PC-3 (cell line): ENCODE results near the gene ACBD6. TPM values are rescaled to one million over a fixed set of nuclear protein-coding genes. Genes with fewer than 3 reads are reported as not detected.

Experiments used
- ATAC-seq: fragments of 200-7000 bp; cut with Tn5 transposase; 2 replicates; pipeline ENCODE4 v1.9.1; 2020; ENCODE audit warnings: mild to moderate bottlenecking, moderate library complexity
- BruUV-seq: library from RNA; stranded (reverse); fragments of 400-500 nt; replicated peaks from 2 replicates; lab custom pipeline; 2021; lab: Mats Ljungman, UMichigan
- CTCF ChIA-PET: fragments of 300-600 bp; sonication (Branson Sonifier 250); formaldehyde crosslinking; loops from one replicate; lab custom pipeline; 2022; ENCODE audit warnings: antibody characterized with exemption; lab: Charles Lee
- POLR2A ChIA-PET: fragments of 300-600 bp; sonication (Branson Sonifier 250); formaldehyde crosslinking; loops from one replicate; lab custom pipeline; 2022; ENCODE audit warnings: antibody characterized with exemption; ENCODE audit not compliant: unreplicated experiment; lab: Charles Lee
- DNase-seq: peaks from one replicate; pipeline ENCODE4 v3.0.0-alpha.2; 2015
- H2AFZ ChIP-seq: fragments of 300-600 bp; sonication (generic); 2 replicates; pipeline ENCODE4 v1.6.0; 2016; ENCODE audit warnings: antibody characterized with exemption, low read length
- H3F3A ChIP-seq: fragments of 300-600 bp; sonication (generic); one replicate; pipeline ENCODE4 v1.6.0; 2017; ENCODE audit warnings: antibody characterized with exemption, low read length, control low read depth, mild to moderate bottlenecking; ENCODE audit not compliant: unreplicated experiment
- H3K27ac ChIP-seq: fragments of 300-600 bp; sonication (generic); 2 replicates; pipeline ENCODE4 v1.5.1; 2016; ENCODE audit warnings: mild to moderate bottlenecking, low read length
- H3K27me3 ChIP-seq: fragments of 300-600 bp; sonication (generic); 2 replicates; pipeline ENCODE4 v1.6.1; 2016; ENCODE audit warnings: low read length, mixed read lengths
- H3K36me3 ChIP-seq: fragments of 300-600 bp; sonication (generic); 2 replicates; pipeline ENCODE4 v1.6.1; 2016; ENCODE audit warnings: low read depth, mixed run types, low read length, mixed read lengths
- H3K4me1 ChIP-seq: fragments of 300-600 bp; sonication (generic); 2 replicates; pipeline ENCODE4 v1.5.1; 2016; ENCODE audit warnings: low read length; ENCODE audit not compliant: insufficient read depth
- H3K4me2 ChIP-seq: fragments of 300-600 bp; sonication (generic); 2 replicates; pipeline ENCODE4 v1.6.0; 2016; ENCODE audit warnings: low read length
- H3K4me3 ChIP-seq: fragments of 300-600 bp; sonication (generic); 2 replicates; pipeline ENCODE4 v1.5.1; 2016; ENCODE audit warnings: mild to moderate bottlenecking, low read length, mixed read lengths
- H3K79me2 ChIP-seq: fragments of 300-600 bp; sonication (generic); 2 replicates; pipeline ENCODE4 v1.6.1; 2017; ENCODE audit warnings: low read length, mixed read lengths
- H3K9ac ChIP-seq: fragments of 300-600 bp; sonication (generic); 2 replicates; pipeline ENCODE4 v1.6.0; 2016; ENCODE audit warnings: mild to moderate bottlenecking, low read length
- H3K9me2 ChIP-seq: fragments of 300-600 bp; sonication (generic); replicated peaks from 2 replicates; pipeline ENCODE4 v1.6.1; 2016; ENCODE audit warnings: mixed run types, low read length, mixed read lengths
- H3K9me3 ChIP-seq: fragments of 300-600 bp; sonication (generic); 2 replicates; pipeline ENCODE4 v1.6.1; 2016; ENCODE audit warnings: low read length, mixed read lengths
- H4K20me1 ChIP-seq: fragments of 300-600 bp; sonication (generic); 2 replicates; pipeline ENCODE4 v1.6.1; 2016; ENCODE audit warnings: low read length, mixed read lengths
- EZH2 ChIP-seq: fragments of 300-600 bp; sonication (generic); IDR thresholded peaks from one replicate; pipeline ENCODE4 v1.6.1; 2017; ENCODE audit warnings: antibody characterized with exemption, mild to moderate bottlenecking, low read length; ENCODE audit not compliant: unreplicated experiment
- EZH2phosphoT487 ChIP-seq: fragments of 300-600 bp; sonication (generic); IDR thresholded peaks from 2 replicates; pipeline ENCODE4 v1.6.1; 2018; ENCODE audit warnings: mild to moderate bottlenecking, antibody characterized with exemption, low read length, borderline replicate concordance
- intact Hi-C: fragments of 100-400 bp; cut with micrococcal nuclease; formaldehyde crosslinking; loops from 2 replicates; pipeline ENCODE4 v1.9.0; 2023
- total RNA-seq: library from RNA; depleted of rRNA; stranded (reverse); fragments of >200 nt; gene quantifications from 2 replicates; pipeline ENCODE4 v1.2.3, GENCODE V29; 2014
- TF ChIP-seq, protein P1 (sequence below): fragments of 300-600 bp; sonication (generic); conservative IDR thresholded peaks from 2 replicates; pipeline ENCODE4 v1.5.1; 2017; ENCODE audit warnings: antibody characterized with exemption, low read depth, mild to moderate bottlenecking, low read length

The ACBD6 gene
- total RNA-seq, 1 experiment from 2014 or later: 43.3 TPM

DNA sequence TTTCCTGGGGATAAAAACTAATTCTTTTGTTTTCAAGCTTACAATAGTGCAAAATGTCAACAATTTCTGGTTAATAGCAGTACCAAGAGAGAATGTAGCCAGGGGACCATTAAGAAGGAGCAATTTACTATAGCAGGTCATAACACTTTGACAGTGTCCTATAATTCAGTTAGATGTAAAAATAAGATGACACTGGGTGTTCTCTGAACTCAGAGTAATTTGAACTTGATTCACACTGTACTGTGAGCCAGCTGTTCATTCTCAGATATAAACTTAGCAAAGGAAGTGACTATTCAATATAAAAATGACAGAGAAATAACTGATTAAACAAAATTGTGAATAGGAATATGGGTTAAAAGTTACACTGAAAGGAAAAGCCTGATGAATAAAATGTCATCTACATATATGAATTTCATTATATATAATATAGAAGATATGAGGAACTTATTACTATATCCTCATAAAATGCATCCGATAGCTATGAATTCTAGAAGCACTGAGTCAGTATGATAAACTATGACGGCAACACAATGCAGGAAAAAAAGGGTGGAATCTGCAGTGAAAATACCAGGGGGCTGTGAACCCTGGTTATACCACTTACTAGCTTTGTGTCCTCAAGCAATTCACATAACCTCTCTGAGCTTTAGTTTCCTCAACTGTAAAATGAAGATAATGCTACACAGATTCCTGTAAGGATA lies 135.9 kb downstream of the ACBD6 start:
- Histone ChIP-seq H3K27ac (peak overlapping the region; percentile 56), H3K9me3 (no peaks in the 10 kb centered on the region), H3K9me2 (no peaks in the 10 kb centered on the region), H4K20me1 (no peaks in the 10 kb centered on the region), H3F3A (no peaks in the 10 kb centered on the region), H3K4me2 (peak overlapping the region; percentile 34; the same call in 1 of the 2 replicates), H3K4me3 (no peak overlapping the region), H2AFZ (no peak overlapping the region), H3K9ac (0 out of 2 replicates have a peak overlapping the region, but pooled peaks have one; percentile 29), H3K27me3 (no peaks in the 10 kb centered on the region), H3K36me3 (no peaks in the 10 kb centered on the region), H3K79me2 (no peaks in the 10 kb centered on the region), H3K4me1 (peaks cover 8% of the 10 kb centered on the region)
- CTCF ChIA-PET: no interaction called here
- ATAC-seq (peak; percentile 71), DNase-seq (peak; percentile 6)
- TF ChIP-seq EZH2phosphoT487 (no peak), EZH2 (no peak)
- TF ChIP-seq, protein P1, sequence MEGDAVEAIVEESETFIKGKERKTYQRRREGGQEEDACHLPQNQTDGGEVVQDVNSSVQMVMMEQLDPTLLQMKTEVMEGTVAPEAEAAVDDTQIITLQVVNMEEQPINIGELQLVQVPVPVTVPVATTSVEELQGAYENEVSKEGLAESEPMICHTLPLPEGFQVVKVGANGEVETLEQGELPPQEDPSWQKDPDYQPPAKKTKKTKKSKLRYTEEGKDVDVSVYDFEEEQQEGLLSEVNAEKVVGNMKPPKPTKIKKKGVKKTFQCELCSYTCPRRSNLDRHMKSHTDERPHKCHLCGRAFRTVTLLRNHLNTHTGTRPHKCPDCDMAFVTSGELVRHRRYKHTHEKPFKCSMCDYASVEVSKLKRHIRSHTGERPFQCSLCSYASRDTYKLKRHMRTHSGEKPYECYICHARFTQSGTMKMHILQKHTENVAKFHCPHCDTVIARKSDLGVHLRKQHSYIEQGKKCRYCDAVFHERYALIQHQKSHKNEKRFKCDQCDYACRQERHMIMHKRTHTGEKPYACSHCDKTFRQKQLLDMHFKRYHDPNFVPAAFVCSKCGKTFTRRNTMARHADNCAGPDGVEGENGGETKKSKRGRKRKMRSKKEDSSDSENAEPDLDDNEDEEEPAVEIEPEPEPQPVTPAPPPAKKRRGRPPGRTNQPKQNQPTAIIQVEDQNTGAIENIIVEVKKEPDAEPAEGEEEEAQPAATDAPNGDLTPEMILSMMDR: no peak
- POLR2A ChIA-PET: no interaction called here
- BruUV-seq: no TSS peak
- intact Hi-C loops: loop anchor here (5.0 kb wide), 1 partner anchor 89 kb away; no protein-coding TSS in a partner anchor

DNA sequence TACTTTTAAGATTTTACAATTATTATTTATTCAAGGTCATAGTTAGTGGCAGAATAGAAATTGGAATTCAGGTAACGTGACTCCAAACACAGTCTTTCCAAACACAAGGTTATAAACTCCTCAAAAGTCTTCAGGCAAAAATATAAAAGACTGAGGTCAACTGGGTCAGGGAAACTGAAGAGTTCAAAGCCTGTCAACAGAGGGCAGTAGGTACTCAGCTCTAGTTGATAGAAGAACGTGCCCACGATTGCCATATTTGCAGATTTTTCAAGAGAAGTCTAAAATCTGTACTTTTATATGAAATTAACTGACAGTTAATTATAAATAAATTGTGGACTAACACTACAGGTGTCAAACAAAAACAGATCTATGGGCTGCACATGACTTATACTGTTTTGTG lies 137.3 kb downstream of the ACBD6 start:
- H3K4me2 ChIP-seq: no peak overlapping the region
- no peaks in the 10 kb centered on the region for H4K20me1 ChIP-seq
- CTCF ChIA-PET: no interaction called here
- H3K36me3 ChIP-seq: no peaks in the 10 kb centered on the region
- no TSS peak for BruUV-seq
- no peak for TF ChIP-seq EZH2
- TF ChIP-seq, protein P1: peak; percentile 54
- TF ChIP-seq EZH2phosphoT487: no peak
- H3F3A ChIP-seq: no peaks in the 10 kb centered on the region
- H3K9ac ChIP-seq: no peak overlapping the region
- H3K4me1 ChIP-seq: peaks cover 18% of the 10 kb centered on the region
- ATAC-seq (no peak), DNase-seq (peak; percentile 21)
- no peaks in the 10 kb centered on the region for H3K9me2 ChIP-seq
- no peak overlapping the region for H3K4me3 ChIP-seq
- intact Hi-C loops: loop anchor here (5.0 kb wide), 1 partner anchor 88 kb away; no protein-coding TSS in a partner anchor
- no peaks in the 10 kb centered on the region for H3K79me2 ChIP-seq
- H3K27ac ChIP-seq: no peak overlapping the region
- no peak overlapping the region for H2AFZ ChIP-seq
- H3K9me3 ChIP-seq: no peaks in the 10 kb centered on the region
- POLR2A ChIA-PET: no interaction called here
- no peaks in the 10 kb centered on the region for H3K27me3 ChIP-seq
